A172 (cell line): ENCODE data around the gene PMFBP1. TPM values are rescaled to one million over a fixed set of nuclear protein-coding genes. Genes with fewer than 3 reads are reported as not detected.

Experiments used
- total RNA-seq: library from RNA; depleted of rRNA; stranded (reverse); fragments of >200 nt; shearing (Covaris generic); gene quantifications from 2 replicates; pipeline ENCODE4 v1.2.3, GENCODE V29; 2014; rRNA removed

PMFBP1 gene
- total RNA-seq, 1 experiment from 2014 or later: 1.8 TPM

Other genes with a start within 250 kb of the PMFBP1 start
- not detected in 2 replicates for gene PKD1L3, start 171.8 kb downstream of the PMFBP1 start, total RNA-seq
- gene DHODH, start 163.4 kb downstream of the PMFBP1 start, total RNA-seq: 10.2 and 12.9 TPM in 2 replicates
- gene HP, start 117.7 kb downstream of the PMFBP1 start, total RNA-seq: not detected in 2 replicates
- 0.19 TPM in 1 of 2 replicates, not detected in the other for gene HPR, start 108.9 kb downstream of the PMFBP1 start, total RNA-seq
- gene TXNL4B, start 78.5 kb downstream of the PMFBP1 start, total RNA-seq: 9.2 and 12.0 TPM in 2 replicates
- gene DHX38, start 78.3 kb downstream of the PMFBP1 start, total RNA-seq: 42.1 and 47.2 TPM in 2 replicates